GM12878 (cell line): Measurements from ENCODE around the gene HMSD. TPM values are rescaled to one million over a fixed set of nuclear protein-coding genes. Genes with fewer than 3 reads are reported as not detected.

Source experiments
- ATAC-seq: fragments of 200-7000 bp; cut with Tn5 transposase; 3 replicates; pipeline ENCODE4 v1.9.1; 2020; ENCODE audit warnings: mild to moderate bottlenecking, moderate library complexity
- BruUV-seq: library from RNA; stranded (reverse); fragments of 400-500 nt; replicated peaks from 2 replicates; lab custom pipeline; 2021; lab: Mats Ljungman, UMichigan
- CTCF ChIA-PET: fragments of 300-600 bp; sonication (Branson Sonifier 250); formaldehyde crosslinking; extraction: SDS; loops from one replicate; lab custom pipeline; 2021; ENCODE audit warnings: inconsistent platforms; lab: Yijun Ruan, JAX
- POLR2A ChIA-PET: fragments of 350-600 bp; formaldehyde crosslinking; extraction: SDS; loops from one replicate; lab custom pipeline; 2021; ENCODE audit warnings: inconsistent platforms; lab: Charles Lee
- RAD21 ChIA-PET: fragments of 300-600 bp; sonication (Branson Sonifier 250); formaldehyde crosslinking; loops from one replicate; lab custom pipeline; 2023; ENCODE audit warnings: antibody characterized with exemption; ENCODE audit not compliant: unreplicated experiment; lab: Charles Lee
- SMC1A ChIA-PET: fragments of 300-600 bp; sonication (Branson Sonifier 250); formaldehyde crosslinking; loops from one replicate; lab custom pipeline; 2023; ENCODE audit not compliant: unreplicated experiment, uncharacterized antibody; lab: Charles Lee
- DNase-seq: peaks from one replicate; pipeline ENCODE4 v3.0.0-alpha.2; 2011; ENCODE audit warnings: low read depth, low spot score
- FAIRE-seq: peaks from 3 replicates; lab custom pipeline; 2011; peaks lifted over from hg19 to GRCh38; lab: Jason Lieb, UNC
- H2AFZ ChIP-seq: 2 replicates; pipeline ENCODE4 v1.6.0; 2011; ENCODE audit warnings: low read depth, low read length, control low read depth; ENCODE audit not compliant: control insufficient read depth
- H3K27ac ChIP-seq: 2 replicates; pipeline ENCODE4 v1.5.1; 2011; ENCODE audit warnings: control low read depth; ENCODE audit not compliant: control insufficient read depth, insufficient read depth
- H3K27me3 ChIP-seq, 2 experiments: replicated peaks in 1 of 2; 2 replicates each; pipeline versions ENCODE4 v1.6.0 to v1.6.1; 2011; ENCODE audit warnings: low read length in 1 of 2; ENCODE audit not compliant: control insufficient read depth in 2 of 2, insufficient read depth in 2 of 2
- H3K36me3 ChIP-seq, 2 experiments: 2 replicates each; pipeline ENCODE4 v1.5.1; 2011; ENCODE audit warnings: low read length in 1 of 2; ENCODE audit not compliant: control insufficient read depth in 2 of 2, insufficient read depth in 2 of 2
- H3K4me1 ChIP-seq: 2 replicates; pipeline ENCODE4 v1.6.1; 2011; ENCODE audit warnings: mild to moderate bottlenecking, low read length, moderate library complexity, mixed read lengths; ENCODE audit not compliant: control insufficient read depth, insufficient read depth
- H3K4me2 ChIP-seq: 2 replicates; pipeline ENCODE4 v1.6.0; 2011; ENCODE audit warnings: control low read depth; ENCODE audit not compliant: control insufficient read depth, insufficient read depth
- H3K4me3 ChIP-seq: fragments of 200-600 bp; sonication (generic); 2 replicates; pipeline ENCODE4 v1.5.1; 2016
- H3K79me2 ChIP-seq: 2 replicates; pipeline ENCODE4 v1.6.0; 2011; ENCODE audit warnings: low read length; ENCODE audit not compliant: control insufficient read depth, insufficient read depth
- H3K9ac ChIP-seq: 2 replicates; pipeline ENCODE4 v1.8.0; 2011; ENCODE audit warnings: low read length, control low read depth, mixed read lengths; ENCODE audit not compliant: control insufficient read depth, insufficient read depth
- H3K9me3 ChIP-seq: replicated peaks from 3 replicates; pipeline ENCODE4 v1.5.1; 2011; ENCODE audit warnings: mild to moderate bottlenecking, low read length; ENCODE audit not compliant: control insufficient read depth, insufficient read depth
- H4K20me1 ChIP-seq: 2 replicates; pipeline ENCODE4 v1.6.0; 2011; ENCODE audit not compliant: control insufficient read depth, insufficient read depth
- BCL11A ChIP-seq: IDR thresholded peaks from 2 replicates; pipeline ENCODE4 v1.6.1; 2011; ENCODE audit warnings: low read depth, low read length
- CBX5 ChIP-seq: sonication (generic); IDR thresholded peaks from 2 replicates; pipeline ENCODE4 v1.6.1; 2016; ENCODE audit warnings: low read depth, moderate library complexity, mild to moderate bottlenecking, inconsistent platforms
- CREB1 ChIP-seq: IDR thresholded peaks from 2 replicates; pipeline ENCODE4 v1.6.1; 2012; ENCODE audit warnings: low read depth, mild to moderate bottlenecking, inconsistent platforms
- CREM ChIP-seq: IDR thresholded peaks from 2 replicates; pipeline ENCODE4 v1.6.1; 2014; ENCODE audit warnings: antibody characterized with exemption, low read depth
- E2F8 ChIP-seq: fragments of 450-650 bp; IDR thresholded peaks from 2 replicates; pipeline ENCODE4 v1.6.1; 2018; ENCODE audit warnings: mild to moderate bottlenecking, low read depth, moderate library complexity; ENCODE audit not compliant: partially characterized antibody
- EED ChIP-seq: sonication (generic); IDR thresholded peaks from 2 replicates; pipeline ENCODE4 v1.6.1; 2016; ENCODE audit warnings: antibody characterized with exemption, low read depth
- EZH2 ChIP-seq: IDR thresholded peaks from 2 replicates; pipeline ENCODE4 v1.6.1; 2012; ENCODE audit warnings: low read depth, mild to moderate bottlenecking, control low read depth, inconsistent platforms, low read length, borderline replicate concordance; ENCODE audit not compliant: control insufficient read depth
- IKZF1 ChIP-seq: fragments of 450-650 bp; conservative IDR thresholded peaks from 2 replicates; pipeline ENCODE4 v1.6.1; 2017; ENCODE audit warnings: antibody characterized with exemption, mild to moderate bottlenecking
- IKZF2 ChIP-seq, 2 experiments: fragments of 450-650 bp; IDR thresholded peaks; 2 replicates each; pipeline ENCODE4 v1.6.1; 2017; ENCODE audit warnings: mild to moderate bottlenecking in 2 of 2, moderate library complexity in 2 of 2
- IRF4 ChIP-seq: IDR thresholded peaks from 2 replicates; pipeline ENCODE4 v1.6.1; 2011; ENCODE audit warnings: low read depth, low read length
- JUNB ChIP-seq: IDR thresholded peaks from 2 replicates; pipeline ENCODE4 v1.6.1; 2016; ENCODE audit warnings: antibody characterized with exemption, mild to moderate bottlenecking
- NBN ChIP-seq: fragments of 450-650 bp; IDR thresholded peaks from 2 replicates; pipeline ENCODE4 v1.6.1; 2016
- NFYA ChIP-seq: IDR thresholded peaks from 2 replicates; pipeline ENCODE4 v1.6.1; 2011; ENCODE audit warnings: low read depth, mild to moderate bottlenecking, low read length, improper control_type of control experiment, borderline replicate concordance
- NR2F1 ChIP-seq: fragments of 450-650 bp; conservative IDR thresholded peaks from 2 replicates; pipeline ENCODE4 v1.6.1; 2017; ENCODE audit warnings: mild to moderate bottlenecking
- POLR2AphosphoS2 ChIP-seq: IDR thresholded peaks from 2 replicates; pipeline ENCODE4 v1.6.1; 2011; ENCODE audit warnings: low read depth, mild to moderate bottlenecking, low read length, improper control_type of control experiment, moderate library complexity
- POLR2AphosphoS5 ChIP-seq: IDR thresholded peaks from 2 replicates; pipeline ENCODE4 v1.6.1; 2011; ENCODE audit warnings: mild to moderate bottlenecking, low read length, inconsistent platforms
- POU2F2 ChIP-seq: IDR thresholded peaks from 3 replicates; pipeline ENCODE4 v1.6.1; 2011; ENCODE audit warnings: low read depth, mild to moderate bottlenecking, low read length, borderline replicate concordance
- RB1 ChIP-seq: fragments of 450-650 bp; formaldehyde crosslinking; IDR thresholded peaks from 2 replicates; pipeline ENCODE4 v1.6.1; 2017; ENCODE audit warnings: mild to moderate bottlenecking, borderline replicate concordance
- RBBP5 ChIP-seq: fragments of 200-600 bp; sonication (generic); conservative IDR thresholded peaks from 2 replicates; pipeline ENCODE4 v1.6.1; 2016
- RUNX3 ChIP-seq: IDR thresholded peaks from 2 replicates; pipeline ENCODE4 v1.6.1; 2012; ENCODE audit warnings: low read length, inconsistent platforms
- SP1 ChIP-seq: IDR thresholded peaks from one replicate; pipeline ENCODE4 v1.6.1; 2011; ENCODE audit warnings: low read depth, low read length
- TCF3 ChIP-seq: IDR thresholded peaks from 2 replicates; pipeline ENCODE4 v1.6.1; 2012; ENCODE audit warnings: low read depth, mild to moderate bottlenecking, low read length, borderline replicate concordance; ENCODE audit not compliant: insufficient read depth
- WGBS: methylation state at CpG from one replicate; pipeline ENCODE4 v1.1.6; 2016; ENCODE audit warnings: low lambda C conversion rate; ENCODE audit not compliant: insufficient replicate concordance, insufficient coverage; ENCODE audit errors: missing lambda C conversion rate; 5-methylcytosine and 5-hydroxymethylcytosine counted together
- in situ Hi-C: fragments of 300-500 bp; cut with MboI; formaldehyde crosslinking; loops from 9 replicates; pipeline ENCODE4 v1.14.3; 2018; ENCODE audit warnings: mixed read lengths
- intact Hi-C: fragments of 100-400 bp; cut with micrococcal nuclease; formaldehyde crosslinking; loops from one replicate; pipeline ENCODE4 v1.14.2; 2022; ENCODE audit not compliant: unreplicated experiment
- polyA plus RNA-seq, 11 experiments: library from polyadenylated mRNA; depleted of rRNA in 4 of 11; unstranded in 6 of 11; stranded (reverse) in 5 of 11; fragments of >200 nt; fragmentation: Nextera tagmentation in 4 of 11; fragmentation: Illumina TruSeq in 1 of 11; extraction: Ambion mirVana in 4 of 11; extraction: Trizol in 1 of 11; gene quantifications; 1 replicate in 1 of 11; 2 replicates in 10 of 11; pipeline versions ENCODE4 v1.2.1 to v1.2.3, GENCODE V29; 2011 to 2016; ENCODE audit warnings: inconsistent platforms in 2 of 11, missing spikeins in 2 of 11, low read depth in 1 of 11
- total RNA-seq, 4 experiments: library from RNA; depleted of rRNA in 3 of 4; stranded (reverse); fragments of >200 nt in 3 of 4; fragmentation: Illumina TruSeq in 1 of 4; extraction: Trizol in 1 of 4; gene quantifications; 2 replicates each; pipeline versions ENCODE4 v1.2.1 to v1.2.3, GENCODE V29; 2013 to 2021

Gene HMSD
- total and polyA plus RNA-seq, 10 of the 15 experiments (the other 5 are each of a cell fraction or from before 2014, with no cell fraction given): 11.7 to 83.9 (median 37.8) TPM

- peak; percentile 38 for TF ChIP-seq E2F8
- TF ChIP-seq RB1: peak; percentile 79; the same call in 1 of the 2 replicates
- peak; percentile 40; the same call in 1 of the 2 replicates for TF ChIP-seq POLR2AphosphoS5
- TF ChIP-seq NBN: peak; percentile 56; the same call in 1 of the 2 replicates
- TF ChIP-seq SP1: no peak
- TF ChIP-seq NR2F1: peak; percentile 91
- TF ChIP-seq TCF3: no peak
- TF ChIP-seq, all 136 proteins: peak for 32
Measured at GRCh38 chr18:63936156-63936931, 12.8 kb upstream of the HMSD start (continued).

- DNase-seq (no peak), FAIRE-seq (no peak), ATAC-seq (peak; percentile 71)
- Histone ChIP-seq H3K4me3 (peak overlapping the region; percentile 73), H2AFZ (peak overlapping the region; percentile 80), H3K27ac (no peak overlapping the region), H3K36me3 (no peaks in the 10 kb centered on the region), H3K79me2 (no peaks in the 10 kb centered on the region), H3K4me1 (peaks cover 9% of the 10 kb centered on the region), H4K20me1 (no peaks in the 10 kb centered on the region), H3K4me2 (peak overlapping the region; percentile 84), H3K27me3 (no peaks in the 10 kb centered on the region), H3K9me3 (no peaks in the 10 kb centered on the region), H3K9ac (peak overlapping the region; percentile 38)
- intact Hi-C loops: loop anchor here (1.0 kb wide), 5 partner anchors 42 to 419 kb away; no protein-coding TSS in a partner anchor
- WGBS: 3% methylated on average over 19 of the region's 19 CpGs
- POLR2A ChIA-PET: interaction anchor here (0.6 to 2.1 kb wide), 8 partner anchors 11 to 124 kb away, joined by 3 to 15 read pairs (median 3); partner anchors contain the start of genes SERPINB10 and SERPINB2
- SMC1A ChIA-PET: interaction anchor here (0.6 to 6.9 kb wide), 32 partner anchors 8 to 420 kb away, joined by 3 to 105 read pairs (median 9); partner anchors contain the start of genes HMSD, SERPINB10 and SERPINB2
- BruUV-seq: no TSS peak
- CTCF ChIA-PET: interaction anchor here (0.6 to 7.2 kb wide), 42 partner anchors 9 to 426 kb away, joined by 3 to 185 read pairs (median 7); partner anchors contain the start of genes HMSD and SERPINB10
- RAD21 ChIA-PET: interaction anchor here (0.9 to 5.5 kb wide), 29 partner anchors 10 to 421 kb away, joined by 3 to 69 read pairs (median 9); partner anchors contain the start of genes HMSD, SERPINB10 and SERPINB2
- in situ Hi-C loops: loop anchor here (5.0 kb wide), 1 partner anchor 45 kb away; no protein-coding TSS in a partner anchor
- TF ChIP-seq CBX5 (no peak), IRF4 (0 out of 2 replicates have a peak, but pooled peaks have one; percentile 34), CREM (peak; percentile 30; the same call in 1 of the 2 replicates), RBBP5 (no peak), BCL11A (no peak), RUNX3 (peak; percentile 47; the same call in 1 of the 2 replicates), POU2F2 (no peak), IKZF1 (peak; percentile 23; the same call in 1 of the 2 replicates), POLR2AphosphoS2 (no peak), JUNB (peak; percentile 49), CREB1 (no peak), IKZF2 (IDR thresholded peaks at IDR 0.05) (peak; percentile 13 to 26; a peak in 1 of 4 replicates), NFYA (no peak), EED (peak; percentile 83), EZH2 (no peak)
Measured at GRCh38 chr18:63936932-63937393, 12.1 kb upstream of the HMSD start.
